PC-3 (cell line): Measurements from ENCODE around the gene NACAD. TPM values are rescaled to one million over a fixed set of nuclear protein-coding genes. Genes with fewer than 3 reads are reported as not detected.

Experiments
- ATAC-seq: fragments of 200-7000 bp; cut with Tn5 transposase; 2 replicates; pipeline ENCODE4 v1.9.1; 2020; ENCODE audit warnings: mild to moderate bottlenecking, moderate library complexity
- BruUV-seq: library from RNA; stranded (reverse); fragments of 400-500 nt; replicated peaks from 2 replicates; lab custom pipeline; 2021; lab: Mats Ljungman, UMichigan
- CTCF ChIA-PET: fragments of 300-600 bp; sonication (Branson Sonifier 250); formaldehyde crosslinking; loops from one replicate; lab custom pipeline; 2022; ENCODE audit warnings: antibody characterized with exemption; lab: Charles Lee
- POLR2A ChIA-PET: fragments of 300-600 bp; sonication (Branson Sonifier 250); formaldehyde crosslinking; loops from one replicate; lab custom pipeline; 2022; ENCODE audit warnings: antibody characterized with exemption; ENCODE audit not compliant: unreplicated experiment; lab: Charles Lee
- DNase-seq: peaks from one replicate; pipeline ENCODE4 v3.0.0-alpha.2; 2015
- H2AFZ ChIP-seq: fragments of 300-600 bp; sonication (generic); 2 replicates; pipeline ENCODE4 v1.6.0; 2016; ENCODE audit warnings: antibody characterized with exemption, low read length
- H3F3A ChIP-seq: fragments of 300-600 bp; sonication (generic); one replicate; pipeline ENCODE4 v1.6.0; 2017; ENCODE audit warnings: antibody characterized with exemption, low read length, control low read depth, mild to moderate bottlenecking; ENCODE audit not compliant: unreplicated experiment
- H3K27ac ChIP-seq: fragments of 300-600 bp; sonication (generic); 2 replicates; pipeline ENCODE4 v1.5.1; 2016; ENCODE audit warnings: mild to moderate bottlenecking, low read length
- H3K27me3 ChIP-seq: fragments of 300-600 bp; sonication (generic); 2 replicates; pipeline ENCODE4 v1.6.1; 2016; ENCODE audit warnings: low read length, mixed read lengths
- H3K36me3 ChIP-seq: fragments of 300-600 bp; sonication (generic); 2 replicates; pipeline ENCODE4 v1.6.1; 2016; ENCODE audit warnings: low read depth, mixed run types, low read length, mixed read lengths
- H3K4me1 ChIP-seq: fragments of 300-600 bp; sonication (generic); 2 replicates; pipeline ENCODE4 v1.5.1; 2016; ENCODE audit warnings: low read length; ENCODE audit not compliant: insufficient read depth
- H3K4me2 ChIP-seq: fragments of 300-600 bp; sonication (generic); 2 replicates; pipeline ENCODE4 v1.6.0; 2016; ENCODE audit warnings: low read length
- H3K4me3 ChIP-seq: fragments of 300-600 bp; sonication (generic); 2 replicates; pipeline ENCODE4 v1.5.1; 2016; ENCODE audit warnings: mild to moderate bottlenecking, low read length, mixed read lengths
- H3K79me2 ChIP-seq: fragments of 300-600 bp; sonication (generic); 2 replicates; pipeline ENCODE4 v1.6.1; 2017; ENCODE audit warnings: low read length, mixed read lengths
- H3K9ac ChIP-seq: fragments of 300-600 bp; sonication (generic); 2 replicates; pipeline ENCODE4 v1.6.0; 2016; ENCODE audit warnings: mild to moderate bottlenecking, low read length
- H3K9me2 ChIP-seq: fragments of 300-600 bp; sonication (generic); replicated peaks from 2 replicates; pipeline ENCODE4 v1.6.1; 2016; ENCODE audit warnings: mixed run types, low read length, mixed read lengths
- H3K9me3 ChIP-seq: fragments of 300-600 bp; sonication (generic); 2 replicates; pipeline ENCODE4 v1.6.1; 2016; ENCODE audit warnings: low read length, mixed read lengths
- H4K20me1 ChIP-seq: fragments of 300-600 bp; sonication (generic); 2 replicates; pipeline ENCODE4 v1.6.1; 2016; ENCODE audit warnings: low read length, mixed read lengths
- CTCF ChIP-seq: fragments of 300-600 bp; sonication (generic); conservative IDR thresholded peaks from 2 replicates; pipeline ENCODE4 v1.5.1; 2017; ENCODE audit warnings: antibody characterized with exemption, low read depth, mild to moderate bottlenecking, low read length
- EZH2 ChIP-seq: fragments of 300-600 bp; sonication (generic); IDR thresholded peaks from one replicate; pipeline ENCODE4 v1.6.1; 2017; ENCODE audit warnings: antibody characterized with exemption, mild to moderate bottlenecking, low read length; ENCODE audit not compliant: unreplicated experiment
- EZH2phosphoT487 ChIP-seq: fragments of 300-600 bp; sonication (generic); IDR thresholded peaks from 2 replicates; pipeline ENCODE4 v1.6.1; 2018; ENCODE audit warnings: mild to moderate bottlenecking, antibody characterized with exemption, low read length, borderline replicate concordance
- intact Hi-C: fragments of 100-400 bp; cut with micrococcal nuclease; formaldehyde crosslinking; loops from 2 replicates; pipeline ENCODE4 v1.9.0; 2023
- total RNA-seq: library from RNA; depleted of rRNA; stranded (reverse); fragments of >200 nt; gene quantifications from 2 replicates; pipeline ENCODE4 v1.2.3, GENCODE V29; 2014

Gene NACAD
- total RNA-seq, 1 experiment from 2014 or later = 0.26 TPM

- ChIA-PET CTCF (no interaction called here), POLR2A (no interaction called here)
- Histone ChIP-seq H3K27ac (no peak overlapping the region), H2AFZ (no peak overlapping the region), H3K79me2 (0 out of 2 replicates have a peak, but pooled peaks cover 9% of the 10 kb centered on the region), H3K27me3 (no peaks in the 10 kb centered on the region), H4K20me1 (no peaks in the 10 kb centered on the region), H3K4me2 (no peak overlapping the region), H3K9me3 (no peaks in the 10 kb centered on the region), H3F3A (no peaks in the 10 kb centered on the region), H3K9ac (no peak overlapping the region), H3K36me3 (no peaks in the 10 kb centered on the region), H3K9me2 (no peaks in the 10 kb centered on the region), H3K4me3 (no peak overlapping the region), H3K4me1 (no peaks in the 10 kb centered on the region)
- BruUV-seq = no TSS peak
- DNase-seq (peak; percentile 10), ATAC-seq (peak; percentile 38; the same call in 1 of the 2 replicates)
- TF ChIP-seq CTCF (no peak), EZH2 (no peak), EZH2phosphoT487 (no peak)
- intact Hi-C loops = no loop called here
These were observed 55.4 kb downstream of the NACAD start for GRCh38 chr7:45033261-45033930.

DNA sequence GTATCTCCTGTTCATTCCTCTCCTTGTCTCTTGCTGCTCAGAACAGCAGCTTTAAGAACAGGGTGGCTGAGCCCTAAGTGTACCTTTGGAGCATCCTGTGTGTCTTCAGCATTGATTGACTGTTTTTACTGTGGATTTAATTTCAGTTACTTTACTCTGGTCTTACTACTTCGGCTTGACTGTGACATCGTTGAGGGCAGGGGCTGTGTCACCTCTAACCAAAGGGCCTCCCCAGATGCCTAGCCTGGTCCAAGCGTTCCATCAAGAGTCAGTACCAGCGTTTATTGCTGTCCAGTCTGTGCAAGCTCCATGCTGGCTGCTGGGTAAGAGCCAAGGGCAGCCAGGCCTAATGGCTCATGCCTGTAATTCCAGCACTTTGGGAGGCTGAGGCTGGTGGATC, 56.3 kb downstream of the NACAD start:
- Histone ChIP-seq H3K4me3 (no peak overlapping the region), H3K27me3 (no peaks in the 10 kb centered on the region), H3K27ac (no peak overlapping the region), H3K36me3 (no peaks in the 10 kb centered on the region; the same call in 1 of the 2 replicates), H3K4me1 (peaks cover under 1% of the 10 kb centered on the region; the same call in 1 of the 2 replicates), H3K4me2 (no peak overlapping the region), H3K79me2 (0 out of 2 replicates have a peak, but pooled peaks cover 9% of the 10 kb centered on the region), H3K9ac (no peak overlapping the region), H4K20me1 (no peaks in the 10 kb centered on the region), H3F3A (no peaks in the 10 kb centered on the region), H3K9me2 (no peaks in the 10 kb centered on the region), H2AFZ (no peak overlapping the region), H3K9me3 (no peaks in the 10 kb centered on the region)
- DNase-seq = no peak
- no TSS peak for BruUV-seq
- POLR2A ChIA-PET = no interaction called here
- no peak for ATAC-seq
- CTCF ChIA-PET = no interaction called here
- intact Hi-C loops = no loop called here
- TF ChIP-seq CTCF = no peak
- no peak for TF ChIP-seq EZH2
- no peak for TF ChIP-seq EZH2phosphoT487

DNA sequence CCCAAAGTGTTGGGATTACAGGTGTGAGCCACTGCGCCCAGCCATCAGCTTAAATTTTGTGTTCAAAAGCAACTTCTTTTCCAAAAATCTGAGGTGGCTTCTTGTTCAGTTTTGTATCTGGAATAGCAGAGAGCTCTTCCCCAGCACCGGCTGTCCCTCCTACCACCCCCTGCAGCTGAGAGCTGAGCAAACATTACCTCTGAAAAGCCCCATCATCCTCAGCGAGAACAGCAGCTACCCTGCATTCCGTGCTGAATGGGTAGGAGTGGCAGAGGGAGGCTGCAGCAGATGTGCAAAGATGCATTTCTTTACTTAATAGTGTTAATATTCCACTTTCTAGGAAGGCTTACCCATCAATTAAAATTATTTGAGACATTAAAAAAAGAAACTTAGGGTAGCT, 56.9 kb downstream of the NACAD start:
- Histone ChIP-seq H3F3A (no peaks in the 10 kb centered on the region), H3K27me3 (no peaks in the 10 kb centered on the region), H3K9ac (no peak overlapping the region), H3K79me2 (0 out of 2 replicates have a peak, but pooled peaks cover 9% of the 10 kb centered on the region), H3K4me3 (no peak overlapping the region), H3K36me3 (no peaks in the 10 kb centered on the region; the same call in 1 of the 2 replicates), H3K9me2 (no peaks in the 10 kb centered on the region), H3K27ac (no peak overlapping the region), H3K4me1 (peaks cover 6% of the 10 kb centered on the region; the same call in 1 of the 2 replicates), H4K20me1 (no peaks in the 10 kb centered on the region), H3K9me3 (no peaks in the 10 kb centered on the region), H2AFZ (no peak overlapping the region), H3K4me2 (no peak overlapping the region)
- DNase-seq (no peak), ATAC-seq (no peak)
- ChIA-PET POLR2A (no interaction called here), CTCF (no interaction called here)
- intact Hi-C loops = no loop called here
- no TSS peak for BruUV-seq
- TF ChIP-seq EZH2phosphoT487 (no peak), CTCF (no peak), EZH2 (no peak)
